GM12872 (cell line): Measurements from ENCODE around the gene KIRREL1.
A peak's percentile ranks its signal among the peaks of the same experiment; 100 is the strongest.

ENCODE experiments used
- CTCF ChIP-seq: IDR thresholded peaks from 3 replicates; pipeline ENCODE4 v1.5.1; 2011; ENCODE audit warnings: low read depth, mild to moderate bottlenecking, low read length, moderate library complexity; ENCODE audit not compliant: insufficient read depth

Gene KIRREL1

DNA sequence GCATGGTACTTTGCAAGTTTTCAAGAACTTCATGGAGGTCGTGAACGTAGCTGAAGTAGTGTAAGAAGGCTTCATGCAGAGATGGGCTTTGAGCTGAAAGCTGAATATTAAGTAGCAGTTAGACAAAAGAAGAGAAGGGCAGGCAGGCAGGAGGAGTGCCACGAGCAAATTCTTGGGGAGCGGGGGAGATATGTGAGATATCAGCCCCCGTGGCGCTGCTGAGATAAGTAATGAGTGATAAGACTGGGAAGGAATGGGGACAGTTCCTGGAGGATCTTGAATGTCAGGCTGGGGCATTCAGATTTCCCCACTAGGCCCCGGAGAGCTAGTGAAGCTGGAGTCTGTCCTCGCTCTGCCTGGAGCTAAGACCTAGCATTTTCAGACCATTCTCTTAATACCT is 27.9 kb upstream of the KIRREL1 start:
- TF ChIP-seq CTCF: 0 out of 3 replicates have a peak, but pooled peaks have one; percentile 2

DNA sequence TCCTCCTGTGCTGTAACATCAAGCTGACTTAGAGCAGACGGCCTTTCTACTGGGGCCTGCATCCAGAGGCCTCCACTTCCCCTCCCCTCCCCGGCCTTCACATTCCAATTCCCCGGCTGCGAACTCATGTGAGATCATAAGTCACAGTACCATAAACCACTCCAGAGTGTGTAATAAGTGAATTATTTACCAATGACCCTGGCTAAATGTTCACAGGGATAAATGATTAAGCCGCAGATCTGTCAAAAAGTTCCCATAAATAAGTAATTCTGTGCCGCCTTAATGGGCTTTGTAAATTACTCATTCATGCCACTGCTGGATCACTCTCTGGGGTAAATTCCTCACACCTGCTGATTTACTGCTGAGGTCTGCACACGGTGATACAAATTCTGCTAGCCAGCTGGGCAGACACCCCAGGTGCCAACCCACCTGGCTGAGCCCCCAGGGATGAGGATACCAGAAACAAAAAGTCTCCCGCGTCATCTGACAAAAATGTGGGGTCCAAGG is 27.4 kb upstream of the KIRREL1 start:
- TF ChIP-seq CTCF: no peak

DNA sequence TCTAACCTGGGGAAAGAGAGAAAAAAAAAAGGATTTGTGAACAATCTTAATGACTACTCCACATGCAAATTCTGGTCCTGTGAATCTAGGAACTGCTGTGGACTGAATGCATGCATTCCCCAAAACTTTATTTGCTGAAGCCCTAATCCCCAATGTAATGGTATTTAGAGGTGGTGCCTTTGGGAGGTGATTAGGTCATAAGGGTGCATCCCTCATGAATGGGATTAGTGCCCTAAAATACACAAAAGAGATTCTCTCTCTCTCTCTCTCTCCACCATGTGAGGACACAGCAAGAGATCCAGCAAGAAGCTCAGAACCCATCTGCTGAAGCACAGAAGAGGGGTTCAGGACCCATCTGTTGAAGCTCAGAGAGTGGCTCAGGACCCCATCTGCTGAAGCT is 26.2 kb upstream of the KIRREL1 start:
- TF ChIP-seq CTCF: no peak

GRCh38 chr1:157968508-157968907 is 24.9 kb upstream of the KIRREL1 start:
- no peak for TF ChIP-seq CTCF

DNA sequence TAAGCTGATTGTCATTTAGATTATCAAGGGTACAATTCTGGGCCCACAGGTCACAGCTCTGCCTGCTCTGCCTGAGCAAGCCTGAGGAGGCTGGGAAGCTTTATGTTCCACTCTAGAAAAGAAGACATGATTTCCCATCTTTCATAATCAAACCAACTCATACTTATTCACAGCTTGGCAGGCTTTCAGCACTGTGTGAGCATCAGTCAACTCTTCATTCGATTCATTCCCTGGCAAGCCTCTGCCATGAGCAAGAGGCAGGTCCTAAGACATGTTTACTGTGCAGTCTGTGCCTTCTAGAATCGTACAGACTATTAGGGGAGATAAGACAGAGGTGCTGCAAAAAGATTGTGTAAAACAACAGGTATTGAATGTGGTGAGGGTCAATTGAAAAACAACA is 24.5 kb upstream of the KIRREL1 start:
- no peak for TF ChIP-seq CTCF

DNA sequence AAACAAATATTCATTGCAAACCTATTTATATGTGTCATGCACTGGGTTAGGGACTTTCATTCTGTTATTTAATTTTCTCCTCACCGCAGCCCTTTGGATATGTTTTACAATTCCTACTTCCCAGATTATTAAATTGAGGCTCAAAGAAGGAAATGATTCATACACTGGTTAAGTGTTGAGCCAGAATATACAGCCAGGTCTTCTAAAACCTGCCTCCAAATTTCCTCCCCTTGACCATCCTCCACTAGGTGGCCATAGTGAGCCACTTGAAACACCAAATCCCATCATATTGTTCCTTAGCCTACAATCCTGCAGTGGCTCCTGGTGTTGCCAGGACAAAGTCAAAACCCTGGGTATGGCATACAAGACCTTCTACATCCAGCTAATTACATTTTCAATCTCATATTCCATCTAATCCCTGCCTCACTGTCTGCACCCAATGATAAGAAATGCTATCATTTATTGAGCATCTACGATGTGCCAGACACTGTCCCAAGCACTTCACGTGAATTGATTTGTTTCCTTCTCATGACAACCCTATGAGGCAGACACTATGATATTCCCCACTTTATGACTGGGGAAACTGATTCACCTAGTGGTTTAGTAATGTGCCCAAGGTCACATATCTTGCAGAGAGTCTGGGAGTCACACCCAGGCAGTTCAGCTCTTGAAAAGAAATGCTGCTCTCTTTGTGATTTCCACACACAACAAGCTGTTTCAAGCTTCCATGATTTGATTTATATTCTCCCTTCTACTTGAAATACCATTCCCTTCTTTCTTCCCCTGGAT is 23.6 kb upstream of the KIRREL1 start:
- peak; percentile 83 for TF ChIP-seq CTCF

GRCh38 chr1:157971769-157972168 is 21.7 kb upstream of the KIRREL1 start:
- no peak for TF ChIP-seq CTCF
